K562 (cell line): ENCODE measurements around the gene MAPT. TPM values are rescaled to one million over a fixed set of nuclear protein-coding genes. Genes with fewer than 3 reads are reported as not detected.

Source experiments
- ATAC-seq: fragments of 200-7000 bp; cut with Tn5 transposase; 3 replicates; pipeline ENCODE4 v1.9.1; 2020; ENCODE audit warnings: moderate library complexity
- BruUV-seq: library from RNA; stranded (reverse); fragments of 400-500 nt; replicated peaks from 2 replicates; lab custom pipeline; 2021; lab: Mats Ljungman, UMichigan
- CTCF ChIA-PET: fragments of 300-600 bp; formaldehyde crosslinking; extraction: SDS; loops from one replicate; lab custom pipeline; 2021; ENCODE audit warnings: low intra/inter-chr PET ratio; lab: Yijun Ruan, JAX
- POLR2A ChIA-PET: fragments of 300-600, 350-650 bp; sonication (Branson Sonifier 250); formaldehyde crosslinking; extraction: SDS; loops from one replicate; lab custom pipeline; 2021; ENCODE audit warnings: antibody characterized with exemption, inconsistent platforms; lab: Yijun Ruan, JAX
- DNase-seq, 4 experiments: peaks; one replicate each; pipeline versions ENCODE4 v3.0.0 to v3.0.0-alpha.2; 2011 to 2018; ENCODE audit warnings: low spot score in 3 of 4, mixed read lengths in 3 of 4; ENCODE audit errors: extremely low read depth in 1 of 4
- FAIRE-seq: peaks from 2 replicates; lab custom pipeline; 2011; peaks lifted over from hg19 to GRCh38; lab: Jason Lieb, UNC
- H2AFZ ChIP-seq: 2 replicates; pipeline ENCODE4 v1.6.0; 2011; ENCODE audit warnings: low read depth, low read length, control low read depth, inconsistent platforms
- H3K27ac ChIP-seq: fragments of 200-600 bp; 3 replicates; pipeline ENCODE4 v1.8.0; 2011; ENCODE audit warnings: low read depth, mild to moderate bottlenecking, control low read depth, inconsistent platforms, low read length, moderate library complexity, mixed read lengths; ENCODE audit errors: extremely low read depth
- H3K27me3 ChIP-seq, 2 experiments: fragments of 300-600 bp in 1 of 2; 2 replicates in 1 of 2; 3 replicates in 1 of 2; pipeline versions ENCODE4 v1.6.0 to v1.8.0; 2011; ENCODE audit warnings: inconsistent platforms in 2 of 2, low read length in 2 of 2, mild to moderate bottlenecking in 1 of 2, mixed read lengths in 1 of 2, moderate library complexity in 1 of 2; ENCODE audit not compliant: control insufficient read depth in 2 of 2, insufficient read depth in 2 of 2
- H3K36me3 ChIP-seq: fragments of 300-600 bp; 3 replicates; pipeline ENCODE4 v1.8.0; 2011; ENCODE audit warnings: mild to moderate bottlenecking, low read length, inconsistent platforms; ENCODE audit not compliant: control insufficient read depth, insufficient read depth
- H3K4me1 ChIP-seq, 2 experiments: fragments of 200-600 bp in 1 of 2; replicated peaks in 1 of 2; 2 replicates in 1 of 2; 3 replicates in 1 of 2; pipeline versions ENCODE4 v1.5.1 to v1.8.0; 2011; ENCODE audit warnings: inconsistent platforms in 2 of 2, low read length in 2 of 2, mild to moderate bottlenecking in 1 of 2, mixed read lengths in 1 of 2, moderate library complexity in 1 of 2; ENCODE audit not compliant: control insufficient read depth in 2 of 2, insufficient read depth in 2 of 2
- H3K4me2 ChIP-seq: 2 replicates; pipeline ENCODE4 v1.6.1; 2011; ENCODE audit warnings: low read length, control low read depth, inconsistent platforms, mixed read lengths; ENCODE audit not compliant: insufficient read depth
- H3K4me3 ChIP-seq: fragments of 200-600 bp; sonication (generic), shearing (Covaris generic); 2 replicates; pipeline ENCODE4 v1.5.1; 2016; ENCODE audit warnings: control low read depth, inconsistent platforms
- H3K79me2 ChIP-seq: fragments of 200-600 bp; 3 replicates; pipeline ENCODE4 v1.8.0; 2011; ENCODE audit warnings: low read length, inconsistent platforms; ENCODE audit not compliant: control insufficient read depth, insufficient read depth
- H3K9ac ChIP-seq, 2 experiments: 2 replicates each; pipeline versions ENCODE4 v1.6.0 to v1.6.1; 2011; ENCODE audit warnings: low read depth in 2 of 2, low read length in 2 of 2, control low read depth in 1 of 2, inconsistent platforms in 1 of 2, mild to moderate bottlenecking in 1 of 2, mixed read lengths in 1 of 2; ENCODE audit not compliant: insufficient read depth in 1 of 2
- H3K9me1 ChIP-seq: one replicate; pipeline ENCODE4 v1.6.0; 2011; ENCODE audit warnings: inconsistent platforms, mild to moderate bottlenecking, low read length, moderate library complexity; ENCODE audit not compliant: control insufficient read depth, insufficient read depth
- H3K9me3 ChIP-seq: replicated peaks from 2 replicates; pipeline ENCODE4 v1.5.1; 2011; ENCODE audit warnings: low read depth, low read length, inconsistent platforms; ENCODE audit not compliant: control insufficient read depth, insufficient read depth
- H4K20me1 ChIP-seq: replicated peaks from 2 replicates; pipeline ENCODE4 v1.6.1; 2011; ENCODE audit warnings: low read length, inconsistent platforms, mixed read lengths; ENCODE audit not compliant: control insufficient read depth, insufficient read depth
- MAFK ChIP-seq: IDR thresholded peaks from 2 replicates; pipeline ENCODE4 v1.6.1; 2011; ENCODE audit warnings: low read length, improper control_type of control experiment
- MEF2A ChIP-seq: IDR thresholded peaks from 2 replicates; pipeline ENCODE4 v1.6.1; 2011; ENCODE audit warnings: low read depth, mild to moderate bottlenecking, low read length, moderate library complexity; ENCODE audit not compliant: control insufficient read depth
- MYBL2 ChIP-seq, 2 experiments: fragments of 450-650 bp in 1 of 2; sonication (generic) in 1 of 2; formaldehyde crosslinking in 1 of 2; IDR thresholded peaks; 2 replicates each; pipeline versions ENCODE4 v1.6.1 to v1.8.1; 2017 to 2022; ENCODE audit warnings: borderline replicate concordance in 1 of 2, inconsistent platforms in 1 of 2, low read depth in 1 of 2, mild to moderate bottlenecking in 1 of 2, missing genetic modification reagents in 1 of 2, moderate library complexity in 1 of 2
- NFRKB ChIP-seq: fragments of 450-650 bp; IDR thresholded peaks from 2 replicates; pipeline ENCODE4 v1.6.1; 2016; ENCODE audit warnings: low read depth
- TARDBP ChIP-seq: fragments of 450-650 bp; IDR thresholded peaks from 2 replicates; pipeline ENCODE4 v1.6.1; 2016
- TSC22D4 ChIP-seq: fragments of 450-650 bp; IDR thresholded peaks from 2 replicates; pipeline ENCODE4 v1.6.1; 2016; ENCODE audit warnings: missing genetic modification characterization, missing biosample characterization, control low read depth
- ZFX ChIP-seq: sonication (generic); formaldehyde crosslinking; IDR thresholded peaks from 2 replicates; pipeline ENCODE4 v1.8.0; 2022; ENCODE audit warnings: mild to moderate bottlenecking, missing genetic modification reagents, moderate library complexity
- WGBS: fragments of 100-300 bp; shearing (Covaris generic); methylation state at CpG from one replicate; pipeline ENCODE4 v1.1.6; 2016; ENCODE audit warnings: low coverage, mixed read lengths; ENCODE audit not compliant: insufficient coverage; ENCODE audit errors: missing lambda C conversion rate; 5-methylcytosine and 5-hydroxymethylcytosine counted together
- in situ Hi-C: fragments of 300-500 bp; cut with MboI; formaldehyde crosslinking; loops from 4 replicates; pipeline ENCODE4 v1.15.0; 2018; ENCODE audit warnings: inconsistent platforms, mixed read lengths
- intact Hi-C: fragments of 100-400 bp; cut with micrococcal nuclease; formaldehyde crosslinking; loops from 2 replicates; pipeline ENCODE4 v1.14.2; 2022
- polyA plus RNA-seq, 8 experiments: library from polyadenylated mRNA; depleted of rRNA in 4 of 8; stranded (reverse) in 5 of 8; unstranded in 3 of 8; fragments of >200 nt; fragmentation: Nextera tagmentation in 2 of 8; fragmentation: Illumina TruSeq in 1 of 8; extraction: Ambion mirVana in 2 of 8; extraction: Trizol in 1 of 8; gene quantifications; 2 replicates each; pipeline versions ENCODE4 v1.2.1 to v1.2.3, GENCODE V29; 2011 to 2014; ENCODE audit warnings: inconsistent platforms in 1 of 8, missing spikeins in 1 of 8
- total RNA-seq, 7 experiments: library from RNA; depleted of rRNA in 6 of 7; stranded (reverse); fragments of >200 nt in 6 of 7; fragmentation: Illumina TruSeq in 2 of 7; extraction: Trizol in 2 of 7; gene quantifications; 2 replicates each; pipeline versions ENCODE4 v1.2.1 to v1.2.3, GENCODE V29; 2011 to 2021; ENCODE audit warnings: low replicate concordance in 1 of 7

The MAPT gene
- total and polyA plus RNA-seq, 9 of the 15 experiments (the other 6 are each of a cell fraction or from before 2014, with no cell fraction given), result 0.04 to 1.1 (median 0.36) TPM

- BruUV-seq, result no TSS peak
- TF ChIP-seq MEF2A, result no peak
- TF ChIP-seq TSC22D4 (tag), result no peak
- no peak for TF ChIP-seq MAFK
- TF ChIP-seq TARDBP, result no peak
- no peak for TF ChIP-seq NFRKB
- no peak for TF ChIP-seq MYBL2 (IDR thresholded peaks at IDR 0.05; ENCODE audit: low read depth)
- no peak for TF ChIP-seq MYBL2 (CRISPR knock-in tag; IDR thresholded peaks at IDR 0.05; ENCODE audit: borderline replicate concordance)
- no peak for TF ChIP-seq ZFX (CRISPR knock-in tag)
- WGBS, result 4% methylated on average over 8 of the region's 8 CpGs
Observed at GRCh38 chr17:45935197-45935709, 40.9 kb downstream of the MAPT start.

More at GRCh38 chr17:45935197-45935709, 40.9 kb downstream of the MAPT start:
- Histone ChIP-seq H3K4me1 (peaks cover 0 to 3% of the 10 kb centered on the region in 2 experiments; a peak in 2 of 5 replicates), H3K79me2 (no peaks in the 10 kb centered on the region), H3K36me3 (no peaks in the 10 kb centered on the region), H3K4me2 (no peak overlapping the region), H2AFZ (no peak overlapping the region), H3K27ac (no peak overlapping the region), H3K9me1 (no peaks in the 10 kb centered on the region), H4K20me1 (no peaks in the 10 kb centered on the region), H3K4me3 (no peak overlapping the region), H3K9ac (no peak overlapping the region), H3K27me3 (peaks cover 28 to 39% of the 10 kb centered on the region in 2 experiments), H3K9me3 (no peaks in the 10 kb centered on the region)
- in situ Hi-C loops, result no loop called here
- DNase-seq (no peak), ATAC-seq (no peak), FAIRE-seq (no peak)
- CTCF ChIA-PET, result no interaction called here
- intact Hi-C loops, result no loop called here
- POLR2A ChIA-PET, result interaction anchor here (0.6 to 1.5 kb wide), 3 partner anchors 8 to 14 kb away, joined by 3 to 4 read pairs (median 3); no protein-coding TSS in a partner anchor
